NT2/D1 (cell line): ENCODE data around the gene CARTPT.

ENCODE experiments used
- SUZ12 ChIP-seq: IDR thresholded peaks from 2 replicates; pipeline ENCODE4 v1.6.1; 2011; ENCODE audit not compliant: insufficient read length, insufficient read depth; ENCODE audit errors: extremely low read depth
- YY1 ChIP-seq: IDR thresholded peaks from 2 replicates; pipeline ENCODE4 v1.6.1; 2011; ENCODE audit not compliant: insufficient read length, insufficient read depth
- ZNF274 ChIP-seq: IDR thresholded peaks from 2 replicates; pipeline ENCODE4 v1.6.1; 2011; ENCODE audit warnings: mild to moderate bottlenecking, low read depth, low read length

- TF ChIP-seq ZNF274 = no peak
- TF ChIP-seq SUZ12 = no peak
- no peak for TF ChIP-seq YY1
Observed at GRCh38 chr5:71701407-71701806, 17.7 kb upstream of the CARTPT start.
